ENCODE measurements around the gene CRABP2.

GRCh38 chr1:156754219-156754618, 48.8 kb upstream of the CRABP2 start:
- TF ChIP-seq CTCF (IDR thresholded peaks at IDR 0.05; ENCODE audit: insufficient read depth, low read length, poor library complexity, severe bottlenecking) (no peak), EZH2phosphoT487 (conservative IDR thresholded peaks at IDR 0.05; ENCODE audit: low read length) (no peak)

All from SU-DHL-6 (cell line).